NCI-H128 (cell line): ENCODE measurements around the gene PRR14L.
A peak's percentile ranks its signal among the peaks of the same experiment; 100 is the strongest.
"Not testable (repeated sequence)": the region's sequence is repeated elsewhere in the genome, so short reads cannot be mapped to it uniquely, and the experiment has no call there.

Experiments used
- DNase-seq: peaks from one replicate; lab custom pipeline; 2025; ENCODE audit not compliant: unreplicated experiment; lab: John Stamatoyannopoulos, UW

Gene PRR14L

DNA sequence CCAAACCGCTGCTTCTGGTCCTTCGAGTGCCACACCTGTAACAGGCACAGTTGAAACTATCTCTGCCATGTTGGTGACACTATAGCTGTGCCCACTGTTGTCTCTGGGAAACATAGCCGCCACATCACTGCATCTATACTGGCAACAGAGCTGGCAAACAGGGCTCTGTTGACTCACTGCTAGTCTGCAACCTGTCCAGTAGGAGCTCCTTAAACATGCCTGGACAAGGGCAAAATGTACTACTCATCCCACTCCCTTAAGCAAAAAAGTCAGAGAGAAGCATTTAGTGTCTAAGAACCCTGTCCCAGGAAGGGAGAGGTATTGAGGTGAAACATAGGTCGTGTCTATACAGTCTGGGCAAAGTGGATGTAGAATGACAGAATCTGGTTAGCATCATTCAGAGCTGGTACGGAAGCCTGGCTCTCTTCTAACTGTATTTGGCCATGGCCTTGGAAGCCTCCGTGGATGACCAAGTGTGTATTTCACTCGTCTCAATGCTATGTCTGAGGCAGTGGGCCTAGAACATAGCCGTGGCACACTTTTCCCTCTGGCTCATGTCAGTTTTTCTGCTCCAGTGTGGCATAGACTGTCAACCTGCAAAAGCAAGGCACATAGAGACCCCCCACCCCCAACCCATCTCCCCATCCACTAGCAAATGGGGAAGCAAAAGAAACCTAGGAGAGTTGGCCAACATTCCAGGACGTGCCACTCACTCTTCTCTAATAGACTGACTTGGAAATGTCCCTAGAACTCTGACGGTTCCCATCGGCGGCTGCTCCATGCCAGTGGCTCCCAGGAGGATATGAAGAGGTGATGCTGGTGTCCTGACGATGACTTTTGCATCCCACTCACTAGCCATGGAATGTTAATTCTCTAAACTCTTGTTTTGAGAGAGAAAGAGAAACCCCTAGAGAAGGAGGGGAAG is 66.5 kb downstream of the PRR14L start:
- no peak for DNase-seq

GRCh38 chr22:31682751-31683150 is 67.2 kb downstream of the PRR14L start:
- DNase-seq, result no peak

GRCh38 chr22:31681349-31682345 is 68.3 kb downstream of the PRR14L start:
- DNase-seq, result no peak

- DNase-seq, result no peak
These were observed 69.0 kb downstream of the PRR14L start for GRCh38 chr22:31680861-31681341.

- DNase-seq, result no peak
These were observed 71.2 kb downstream of the PRR14L start for GRCh38 chr22:31678748-31679147.

- peak; percentile 4 for DNase-seq
These were observed 73.2 kb downstream of the PRR14L start for GRCh38 chr22:31676700-31677099.

DNA sequence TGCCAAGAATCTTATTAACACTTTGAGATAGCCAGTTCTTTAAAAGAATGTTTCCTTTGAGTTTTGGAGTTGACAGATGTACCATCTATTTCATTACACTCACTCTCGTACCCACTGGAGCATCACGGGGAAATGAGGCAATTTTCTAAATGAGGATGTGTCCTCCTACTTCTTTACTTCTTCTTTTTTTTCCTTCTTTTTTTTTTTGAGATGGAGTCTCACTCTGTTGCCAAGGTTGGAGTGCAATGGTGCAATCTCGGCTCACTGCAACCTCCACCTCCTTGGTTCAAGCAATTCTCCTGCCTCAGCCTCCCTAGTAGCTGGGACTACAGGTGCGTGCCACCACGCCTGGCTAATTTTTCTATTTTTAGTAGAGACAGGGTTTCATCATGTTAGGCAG is 75.7 kb downstream of the PRR14L start:
- DNase-seq, result not testable (repeated sequence)

DNA sequence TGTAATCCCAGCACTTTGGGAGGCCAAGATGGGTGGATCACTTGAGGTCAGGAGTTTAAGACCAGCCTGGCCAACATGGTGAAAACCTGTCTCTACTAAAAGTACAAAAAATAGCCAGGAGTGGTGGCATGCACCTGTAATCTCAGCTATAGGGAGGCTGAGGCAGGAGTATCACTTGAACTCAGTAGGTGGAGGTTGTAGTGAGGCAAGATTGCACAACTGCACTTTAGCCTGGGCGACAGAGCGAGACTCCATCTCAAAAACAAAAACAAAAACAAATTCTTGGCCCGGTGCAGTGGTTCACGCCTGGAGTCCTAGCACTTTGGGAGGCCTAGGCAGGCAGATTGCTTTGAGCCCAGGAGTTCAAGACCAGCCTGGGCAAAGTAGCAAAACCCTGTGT is 81.1 kb downstream of the PRR14L start:
- not testable (repeated sequence) for DNase-seq

GRCh38 chr22:31662668-31663037 is 87.3 kb downstream of the PRR14L start:
- DNase-seq, result no peak

DNA sequence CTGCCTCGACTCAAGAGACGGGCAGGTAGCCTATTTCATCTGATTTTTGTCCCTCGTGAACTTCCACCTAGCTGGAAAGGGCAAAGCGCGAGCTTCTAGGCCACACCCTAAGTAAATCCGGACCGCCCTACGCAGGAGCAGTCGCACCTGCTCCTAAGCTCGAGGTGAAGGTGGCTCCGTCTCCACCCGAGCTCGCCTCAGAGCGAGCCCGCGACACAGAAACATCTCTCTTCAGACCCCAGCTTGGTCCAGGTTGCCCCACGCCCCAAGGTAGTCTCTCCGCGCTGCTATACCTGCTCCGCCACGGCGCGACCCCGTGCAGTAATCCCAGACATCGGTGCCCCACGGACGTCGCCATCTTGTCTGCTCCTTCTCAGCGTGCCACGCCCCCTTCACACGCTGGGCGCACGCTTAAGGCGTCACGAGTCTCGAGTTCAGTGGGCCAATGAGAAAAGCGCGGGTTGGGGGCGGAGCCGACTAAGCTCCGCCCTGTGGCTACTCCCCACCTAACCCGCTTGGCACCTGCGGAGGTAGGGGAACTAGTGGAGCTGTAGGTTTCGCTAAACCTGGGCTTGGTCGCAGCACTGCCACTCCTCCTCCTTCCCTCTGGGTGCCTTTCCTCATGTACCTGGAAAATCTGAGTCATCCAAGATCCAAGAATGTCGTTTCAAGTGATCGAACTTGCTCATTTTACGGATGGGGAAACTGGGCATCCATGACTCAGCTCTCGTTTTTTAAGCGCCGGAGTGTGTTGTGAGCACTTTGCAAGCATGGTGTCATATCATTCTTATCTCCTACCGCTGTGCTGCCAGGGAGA is 87.9 kb downstream of the PRR14L start, which contains the start of gene PISD:
TSS of gene PISD (minus strand) at position 365 of the 817 bp plus-strand sequence. CDS start at position 358, 7 bp downstream.
- peak; percentile 88 for DNase-seq

GRCh38 chr22:31660860-31661341 is 89.0 kb downstream of the PRR14L start:
- not testable (repeated sequence) for DNase-seq

DNA sequence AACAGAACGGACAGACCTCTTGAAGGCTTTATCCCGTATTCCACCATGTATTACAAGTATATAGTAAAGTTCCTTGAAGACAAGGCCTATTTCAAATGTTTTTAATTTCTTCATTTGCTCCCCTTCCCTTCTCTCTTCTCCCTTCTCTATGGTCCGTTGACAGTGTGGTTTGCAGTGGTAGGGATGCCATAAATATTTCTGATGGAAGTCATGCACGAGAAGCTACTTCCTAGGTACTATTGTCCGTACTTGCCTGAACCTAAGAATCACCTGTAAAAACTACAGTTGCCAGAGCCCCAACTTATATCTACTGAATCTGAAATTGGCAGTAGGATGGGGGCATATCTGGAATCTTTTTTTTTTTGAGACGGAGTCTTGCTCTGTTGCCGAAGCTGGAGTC is 90.7 kb downstream of the PRR14L start:
- no peak for DNase-seq

DNA sequence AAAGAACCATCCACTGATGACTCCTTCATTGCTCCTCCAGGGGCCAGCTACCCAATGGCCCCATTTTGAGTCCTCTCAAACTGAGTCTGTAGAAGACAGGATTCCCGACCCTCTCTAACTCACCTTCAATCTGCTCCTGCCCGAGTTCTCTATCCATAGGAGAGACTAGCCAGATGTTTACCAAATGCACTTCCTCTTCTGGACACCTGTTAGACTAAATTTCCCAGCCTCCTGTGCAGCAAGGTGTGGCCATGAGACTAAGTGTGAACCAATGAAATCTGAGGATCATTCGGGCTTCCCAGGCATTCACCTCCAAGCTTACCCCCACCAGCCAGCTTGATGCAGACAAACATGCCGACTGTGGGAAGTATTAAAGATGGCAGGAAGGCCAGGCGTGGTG is 95.5 kb downstream of the PRR14L start:
- no peak for DNase-seq

DNA sequence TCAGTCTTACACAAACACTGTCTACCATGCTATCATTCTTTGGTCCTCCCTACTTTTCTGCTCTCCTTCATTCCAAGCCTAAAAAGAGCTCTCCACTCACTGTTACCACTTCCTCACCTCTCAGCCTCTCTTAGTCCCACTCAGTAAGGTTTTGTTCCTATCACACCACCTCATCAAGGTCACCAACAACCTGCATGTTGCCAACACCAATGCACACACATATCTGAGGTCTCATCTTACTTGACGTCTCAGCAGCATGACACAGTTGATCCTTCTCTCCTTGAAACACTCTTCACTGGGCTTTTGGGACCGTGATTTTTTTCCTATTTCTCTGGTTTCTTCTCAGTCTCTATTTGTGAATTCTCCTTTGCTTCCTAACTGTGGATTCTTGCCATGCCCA is 96.0 kb downstream of the PRR14L start:
- no peak for DNase-seq

GRCh38 chr22:31652911-31653684 is 96.8 kb downstream of the PRR14L start:
- DNase-seq, result no peak

GRCh38 chr22:31652088-31652487 is 97.8 kb downstream of the PRR14L start:
- no peak for DNase-seq

DNA sequence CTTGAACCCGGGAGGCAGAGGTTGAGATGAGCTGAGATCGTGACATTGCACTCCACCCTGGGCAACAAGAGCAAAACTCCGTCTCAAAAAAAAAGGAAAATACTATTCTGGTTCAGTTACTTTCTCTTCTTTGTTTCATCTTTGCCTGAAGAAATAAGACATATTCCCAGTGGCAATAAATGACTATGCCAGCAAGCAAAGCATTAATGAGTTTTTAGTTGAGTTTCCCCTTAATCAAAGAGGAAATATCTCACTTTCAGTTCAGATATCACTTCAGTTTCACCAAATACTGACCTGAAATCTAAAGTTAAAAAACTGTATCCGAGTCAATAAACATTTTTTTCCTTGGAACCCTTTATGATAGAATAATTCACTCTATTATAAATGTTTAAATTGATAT is 98.3 kb downstream of the PRR14L start:
- no peak for DNase-seq

DNA sequence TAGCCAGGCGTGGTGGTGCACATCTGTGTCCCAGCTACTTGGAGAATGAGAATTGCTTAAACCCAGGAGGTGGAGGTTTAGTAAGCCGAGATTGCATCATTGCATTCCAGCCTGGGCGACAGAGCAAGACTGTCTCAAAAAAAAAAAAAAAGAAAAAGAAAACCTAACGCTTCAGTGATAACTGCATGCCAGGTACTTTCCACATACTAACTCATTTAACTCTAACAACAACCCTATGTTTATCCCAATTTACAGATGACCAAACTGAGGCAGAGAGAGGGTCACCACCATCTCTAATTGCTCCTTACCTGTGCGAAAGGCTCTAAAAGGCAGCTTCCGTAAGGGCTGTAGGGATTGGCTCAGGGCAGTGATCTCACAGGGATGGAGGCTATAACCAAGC is 99.5 kb downstream of the PRR14L start:
- DNase-seq, result no peak

DNA sequence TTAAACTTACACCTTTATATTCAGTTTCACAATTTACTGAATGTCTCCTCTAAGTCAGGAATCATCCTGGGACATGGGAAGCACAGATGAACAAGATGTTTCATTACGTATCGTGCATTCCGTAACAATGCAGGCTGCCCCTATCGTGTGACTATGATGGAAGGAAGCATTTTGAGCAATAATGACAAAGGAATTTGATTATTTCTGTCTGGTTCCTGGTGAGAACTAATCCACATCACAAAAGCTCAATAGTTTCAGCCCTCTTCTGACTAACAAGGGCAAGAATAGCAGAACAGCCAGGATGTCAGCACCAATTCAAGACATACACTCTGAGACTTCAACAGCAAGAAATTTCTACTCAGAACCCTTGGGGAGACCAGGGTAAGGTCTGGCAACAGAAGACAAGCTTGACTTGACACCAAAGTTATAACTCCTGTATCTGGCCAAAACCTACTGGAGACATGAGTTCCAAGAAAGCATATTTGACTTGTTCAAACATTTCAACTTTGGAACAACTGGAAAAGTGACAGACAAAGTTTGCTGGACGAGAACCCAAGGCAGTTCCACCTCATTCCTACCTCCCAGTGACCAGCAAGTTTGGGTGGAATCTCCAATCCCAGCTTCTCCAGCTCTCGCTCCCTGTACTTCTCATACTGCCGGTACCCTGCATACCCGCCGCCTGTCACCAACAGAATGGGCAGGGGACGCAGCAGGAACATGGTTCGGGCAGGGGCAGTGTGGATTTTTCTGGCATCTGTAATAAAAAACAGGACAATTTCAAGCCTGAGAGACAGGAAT is 102.2 kb downstream of the PRR14L start:
- DNase-seq, result no peak
